Measurements from ENCODE around the gene MRPL1. TPM values are rescaled to one million over a fixed set of nuclear protein-coding genes. Genes with fewer than 3 reads are reported as not detected.
"Not testable (repeated sequence)": the region's sequence is repeated elsewhere in the genome, so short reads cannot be mapped to it uniquely, and the experiment has no call there.

MRPL1 gene
- total and polyA plus RNA-seq, 4 donors: 19.6 to 45.2 (median 26.5) TPM

DNA sequence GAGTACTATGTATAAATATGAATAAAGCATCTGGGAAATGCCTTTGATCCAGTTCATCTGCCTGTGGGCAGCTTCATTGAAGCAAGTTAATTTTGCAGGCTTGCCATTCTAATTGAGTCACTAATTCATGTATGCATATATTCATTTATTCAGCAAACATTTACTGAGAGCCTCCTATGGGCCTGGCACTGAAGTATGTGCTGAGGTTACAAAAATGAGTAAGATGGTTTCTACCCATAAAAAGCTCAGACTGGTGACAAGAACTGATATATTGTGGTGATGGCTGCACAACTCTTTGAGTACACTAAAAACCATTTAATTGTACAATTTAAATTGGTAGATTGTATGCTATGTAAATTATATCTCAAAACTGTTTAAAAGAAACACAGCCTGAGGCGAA lies 1.1 kb upstream of the MRPL1 start:
- intact Hi-C loops (cut with DNase I): no loop called here
- ATAC-seq (ENCODE audit: low FRiP score) (no peak), DNase-seq (no peak)
- no peak overlapping the region for H3K27ac ChIP-seq (ENCODE audit: low read depth in 1 of 2, low read length in 2 of 2)
- H3K36me3 ChIP-seq (ENCODE audit: control insufficient read depth in 1 of 2, insufficient read depth in 2 of 2, low read length in 1 of 2): no peaks in the 10 kb centered on the region
- WGBS, 2 donors: 84 to 85% methylated on average over 1 of the region's 1 CpG
- peaks cover 0 to 2% of the 10 kb centered on the region in 2 donors for H3K4me1 ChIP-seq (ENCODE audit: control insufficient read depth in 1 of 2, insufficient read depth in 2 of 2, low read length in 2 of 2)
- H3K27me3 ChIP-seq (ENCODE audit: control insufficient read depth in 1 of 2, insufficient read depth in 2 of 2, low read length in 1 of 2): no peaks in the 10 kb centered on the region
- no peaks in the 10 kb centered on the region for H3K9me3 ChIP-seq (ENCODE audit: control insufficient read depth, low read length)
- peak overlapping the region in 1 of 2 donors; percentile 84 for H3K4me3 ChIP-seq (ENCODE audit: low read length in 2 of 2)

DNA sequence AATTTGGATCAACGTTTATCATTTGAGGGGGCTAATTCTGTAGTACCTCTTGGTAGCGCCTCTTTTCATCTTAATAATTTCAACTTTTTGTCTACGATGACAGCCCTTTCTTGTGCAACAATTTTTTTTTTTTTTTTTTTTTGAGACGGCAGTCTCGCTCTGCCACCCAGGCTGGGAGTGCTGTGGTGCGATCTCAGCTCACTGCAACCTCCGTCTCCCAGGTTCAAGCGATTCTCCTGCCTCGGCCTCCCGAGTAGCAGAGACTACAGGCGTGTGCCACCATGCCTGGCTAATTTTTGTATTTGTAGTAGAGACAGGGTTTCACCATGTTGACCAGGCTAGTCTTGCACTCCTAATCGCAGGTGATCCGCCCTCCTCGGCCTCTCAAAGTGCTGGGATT lies 711 bp downstream of the MRPL1 start:
- H3K27ac ChIP-seq (ENCODE audit: low read depth in 1 of 2, low read length in 2 of 2): not testable (repeated sequence)
- 37 to 41% methylated on average over 13 to 14 of the region's 14 CpGs for WGBS, 2 donors

DNA sequence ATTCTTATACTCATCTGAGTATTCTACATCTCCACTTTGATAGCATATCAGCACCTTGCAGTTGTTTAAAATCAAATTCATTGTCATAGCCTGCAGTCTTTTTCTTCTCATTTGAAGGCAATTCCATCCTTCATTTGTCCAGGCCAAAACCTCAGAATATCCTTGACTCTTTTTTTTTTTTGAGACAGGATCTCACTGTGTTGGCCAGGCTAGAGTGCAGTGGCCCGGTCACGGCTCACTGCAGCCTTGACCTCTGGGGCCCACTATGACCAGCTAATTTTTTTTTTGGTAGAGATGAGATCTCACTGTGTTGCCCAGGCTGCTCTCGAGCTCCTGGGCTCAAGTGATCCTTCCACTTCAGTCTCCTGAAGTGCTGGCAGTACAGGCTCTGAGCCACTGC lies 2.6 kb downstream of the MRPL1 start:
- H3K9me3 ChIP-seq (ENCODE audit: control insufficient read depth, low read length): no peaks in the 10 kb centered on the region
- H3K4me1 ChIP-seq (ENCODE audit: control insufficient read depth in 1 of 2, insufficient read depth in 2 of 2, low read length in 2 of 2): peaks cover 0 to 2% of the 10 kb centered on the region in 2 donors
- ATAC-seq (ENCODE audit: low FRiP score) (no peak), DNase-seq (no peak)
- H3K27ac ChIP-seq (ENCODE audit: low read depth in 1 of 2, low read length in 2 of 2): no peak overlapping the region
- H3K36me3 ChIP-seq (ENCODE audit: control insufficient read depth in 1 of 2, insufficient read depth in 2 of 2, low read length in 1 of 2): no peaks in the 10 kb centered on the region
- intact Hi-C loops (cut with DNase I): no loop called here
- WGBS, 2 donors: 90 to 92% methylated on average over 3 of the region's 3 CpGs
- H3K4me3 ChIP-seq (ENCODE audit: low read length in 2 of 2): no peak overlapping the region
- H3K27me3 ChIP-seq (ENCODE audit: control insufficient read depth in 1 of 2, insufficient read depth in 2 of 2, low read length in 1 of 2): no peaks in the 10 kb centered on the region

More for the DNA sequence above, 711 bp downstream of the MRPL1 start:
- not testable (repeated sequence) for DNase-seq; ATAC-seq (ENCODE audit: low FRiP score); H3K27me3 ChIP-seq (ENCODE audit: control insufficient read depth in 1 of 2, insufficient read depth in 2 of 2, low read length in 1 of 2); H3K4me1 ChIP-seq (ENCODE audit: control insufficient read depth in 1 of 2, insufficient read depth in 2 of 2, low read length in 2 of 2); H3K36me3 ChIP-seq (ENCODE audit: control insufficient read depth in 1 of 2, insufficient read depth in 2 of 2, low read length in 1 of 2); H3K9me3 ChIP-seq (ENCODE audit: control insufficient read depth, low read length)
- intact Hi-C loops (cut with DNase I): loop anchor here in 1 of 2 donors (2.0 kb wide), 1 partner anchor 45 kb away; the partner anchor contains the start of gene CNOT6L
- peak overlapping the region; percentile 51 to 76 for H3K4me3 ChIP-seq (ENCODE audit: low read length in 2 of 2)

- ATAC-seq (ENCODE audit: low FRiP score) (no peak), DNase-seq (no peak)
- intact Hi-C loops (cut with DNase I): no loop called here
- H3K36me3 ChIP-seq (ENCODE audit: control insufficient read depth in 1 of 2, insufficient read depth in 2 of 2, low read length in 1 of 2): peaks cover 0 to 3% of the 10 kb centered on the region in 2 donors
- WGBS, 2 donors: 93 to 94% methylated on average over 7 of the region's 7 CpGs
- H3K27me3 ChIP-seq (ENCODE audit: control insufficient read depth in 1 of 2, insufficient read depth in 2 of 2, low read length in 1 of 2): no peaks in the 10 kb centered on the region
- no peak overlapping the region for H3K27ac ChIP-seq (ENCODE audit: low read depth in 1 of 2, low read length in 2 of 2)
- no peaks in the 10 kb centered on the region for H3K4me1 ChIP-seq (ENCODE audit: control insufficient read depth in 1 of 2, insufficient read depth in 2 of 2, low read length in 2 of 2)
- H3K4me3 ChIP-seq (ENCODE audit: low read length in 2 of 2): no peak overlapping the region
- no peaks in the 10 kb centered on the region for H3K9me3 ChIP-seq (ENCODE audit: control insufficient read depth, low read length)
Observed at GRCh38 chr4:77872723-77873445, 10.3 kb downstream of the MRPL1 start.

DNA sequence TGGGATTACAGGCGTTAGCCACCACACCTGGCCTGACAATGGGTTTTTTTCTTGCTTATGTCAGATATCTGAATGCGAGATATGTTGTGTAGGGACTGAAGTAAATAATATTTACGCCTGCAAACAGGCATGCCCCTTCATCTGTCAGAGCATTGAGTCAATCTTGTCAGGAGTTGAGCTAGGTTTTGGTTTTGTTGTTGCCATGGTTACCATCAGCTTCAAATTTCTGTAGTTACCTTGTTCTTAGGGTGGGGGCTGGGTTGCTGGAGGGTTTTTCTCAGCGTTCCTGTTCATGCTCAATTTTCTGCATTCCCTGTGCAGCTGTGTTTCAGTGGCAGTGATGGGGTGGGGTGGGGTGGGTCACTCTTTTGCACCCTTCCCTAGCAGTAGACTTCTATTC lies 14.5 kb downstream of the MRPL1 start:
- WGBS, 2 donors: 95 to 96% methylated on average over 4 of the region's 4 CpGs
- no peak overlapping the region for H3K4me3 ChIP-seq (ENCODE audit: low read length in 2 of 2)
- DNase-seq: no peak
- intact Hi-C loops (cut with DNase I): no loop called here
- ATAC-seq (ENCODE audit: low FRiP score): no peak
- peaks cover 1 to 3% of the 10 kb centered on the region in 2 donors for H3K36me3 ChIP-seq (ENCODE audit: control insufficient read depth in 1 of 2, insufficient read depth in 2 of 2, low read length in 1 of 2)
- no peaks in the 10 kb centered on the region for H3K4me1 ChIP-seq (ENCODE audit: control insufficient read depth in 1 of 2, insufficient read depth in 2 of 2, low read length in 2 of 2)
- H3K27ac ChIP-seq (ENCODE audit: low read depth in 1 of 2, low read length in 2 of 2): no peak overlapping the region
- no peaks in the 10 kb centered on the region for H3K9me3 ChIP-seq (ENCODE audit: control insufficient read depth, low read length)
- no peaks in the 10 kb centered on the region for H3K27me3 ChIP-seq (ENCODE audit: control insufficient read depth in 1 of 2, insufficient read depth in 2 of 2, low read length in 1 of 2)

DNA sequence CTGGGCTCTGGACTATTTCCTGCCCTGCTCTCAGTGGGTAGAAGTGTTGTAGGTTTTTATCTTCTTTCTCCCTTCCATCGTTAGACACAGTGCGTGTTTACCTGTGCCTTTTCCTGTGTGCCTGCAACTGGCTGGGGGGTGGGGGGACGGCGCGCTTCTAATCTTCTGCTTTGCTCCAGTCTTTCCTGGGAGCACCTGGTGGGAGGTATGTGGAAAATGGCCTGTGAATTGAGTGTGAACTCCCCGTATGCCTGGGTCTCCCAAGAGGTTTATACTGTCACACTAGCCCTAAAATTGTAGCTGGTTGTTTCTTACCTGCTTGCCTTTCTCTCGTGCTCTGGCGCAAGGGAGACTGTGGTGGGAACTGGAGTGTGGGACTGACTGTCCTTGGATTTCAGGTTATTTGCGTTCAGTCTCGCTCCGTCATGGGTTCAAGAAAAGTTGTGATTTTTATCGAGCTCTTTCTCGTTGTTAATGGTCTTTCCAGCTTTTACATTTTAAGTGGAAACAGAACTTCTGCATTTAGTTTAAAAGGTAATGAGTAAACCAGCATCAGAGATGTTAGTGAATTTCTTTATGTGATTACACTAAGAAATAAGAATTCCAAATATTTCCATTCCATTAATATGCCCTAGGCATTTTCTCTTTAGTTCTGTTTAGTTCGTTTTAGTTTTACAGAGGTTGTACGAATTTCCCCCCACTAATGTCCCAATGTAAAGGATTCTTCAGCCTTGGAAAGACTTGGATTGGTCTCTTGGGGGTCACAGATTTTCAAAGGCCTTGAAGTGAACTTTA lies 15.3 kb downstream of the MRPL1 start:
- no peak overlapping the region for H3K27ac ChIP-seq (ENCODE audit: low read depth in 1 of 2, low read length in 2 of 2)
- no peak for DNase-seq
- WGBS, 2 donors: 86 to 88% methylated on average over 15 of the region's 15 CpGs
- intact Hi-C loops (cut with DNase I): no loop called here
- no peaks in the 10 kb centered on the region for H3K27me3 ChIP-seq (ENCODE audit: control insufficient read depth in 1 of 2, insufficient read depth in 2 of 2, low read length in 1 of 2)
- peaks cover 1 to 3% of the 10 kb centered on the region in 2 donors for H3K36me3 ChIP-seq (ENCODE audit: control insufficient read depth in 1 of 2, insufficient read depth in 2 of 2, low read length in 1 of 2)
- no peak for ATAC-seq (ENCODE audit: low FRiP score)
- no peak overlapping the region for H3K4me3 ChIP-seq (ENCODE audit: low read length in 2 of 2)
- no peaks in the 10 kb centered on the region for H3K9me3 ChIP-seq (ENCODE audit: control insufficient read depth, low read length)
- H3K4me1 ChIP-seq (ENCODE audit: control insufficient read depth in 1 of 2, insufficient read depth in 2 of 2, low read length in 2 of 2): no peaks in the 10 kb centered on the region

DNA sequence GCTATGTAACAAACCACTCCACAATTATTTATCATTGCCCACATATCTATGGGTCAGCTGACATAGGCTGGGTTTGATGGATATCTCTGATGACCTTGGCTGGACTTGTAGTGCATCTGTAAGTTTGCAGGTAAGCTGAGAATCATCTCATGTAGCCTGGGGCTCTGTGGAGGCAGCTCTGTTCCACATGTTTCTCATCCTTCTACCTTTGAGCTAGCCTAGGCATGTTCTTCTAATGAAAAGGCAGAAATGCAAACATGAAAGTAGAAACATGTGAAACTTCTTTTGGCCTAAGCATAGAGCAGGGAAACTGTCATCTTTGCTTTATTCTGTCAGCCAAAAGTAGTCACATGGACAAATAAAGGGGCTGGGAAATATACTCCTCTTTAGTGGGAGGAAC lies 18.2 kb downstream of the MRPL1 start:
- DNase-seq (no peak), ATAC-seq (ENCODE audit: low FRiP score) (no peak)
- peaks cover 0 to 2% of the 10 kb centered on the region in 2 donors for H3K4me1 ChIP-seq (ENCODE audit: control insufficient read depth in 1 of 2, insufficient read depth in 2 of 2, low read length in 2 of 2)
- H3K27me3 ChIP-seq (ENCODE audit: control insufficient read depth in 1 of 2, insufficient read depth in 2 of 2, low read length in 1 of 2): no peaks in the 10 kb centered on the region
- H3K36me3 ChIP-seq (ENCODE audit: control insufficient read depth in 1 of 2, insufficient read depth in 2 of 2, low read length in 1 of 2): peaks cover 1 to 3% of the 10 kb centered on the region in 2 donors
- intact Hi-C loops (cut with DNase I): no loop called here
- no peaks in the 10 kb centered on the region for H3K9me3 ChIP-seq (ENCODE audit: control insufficient read depth, low read length)
- no peak overlapping the region for H3K4me3 ChIP-seq (ENCODE audit: low read length in 2 of 2)
- H3K27ac ChIP-seq (ENCODE audit: low read depth in 1 of 2, low read length in 2 of 2): no peak overlapping the region

DNA sequence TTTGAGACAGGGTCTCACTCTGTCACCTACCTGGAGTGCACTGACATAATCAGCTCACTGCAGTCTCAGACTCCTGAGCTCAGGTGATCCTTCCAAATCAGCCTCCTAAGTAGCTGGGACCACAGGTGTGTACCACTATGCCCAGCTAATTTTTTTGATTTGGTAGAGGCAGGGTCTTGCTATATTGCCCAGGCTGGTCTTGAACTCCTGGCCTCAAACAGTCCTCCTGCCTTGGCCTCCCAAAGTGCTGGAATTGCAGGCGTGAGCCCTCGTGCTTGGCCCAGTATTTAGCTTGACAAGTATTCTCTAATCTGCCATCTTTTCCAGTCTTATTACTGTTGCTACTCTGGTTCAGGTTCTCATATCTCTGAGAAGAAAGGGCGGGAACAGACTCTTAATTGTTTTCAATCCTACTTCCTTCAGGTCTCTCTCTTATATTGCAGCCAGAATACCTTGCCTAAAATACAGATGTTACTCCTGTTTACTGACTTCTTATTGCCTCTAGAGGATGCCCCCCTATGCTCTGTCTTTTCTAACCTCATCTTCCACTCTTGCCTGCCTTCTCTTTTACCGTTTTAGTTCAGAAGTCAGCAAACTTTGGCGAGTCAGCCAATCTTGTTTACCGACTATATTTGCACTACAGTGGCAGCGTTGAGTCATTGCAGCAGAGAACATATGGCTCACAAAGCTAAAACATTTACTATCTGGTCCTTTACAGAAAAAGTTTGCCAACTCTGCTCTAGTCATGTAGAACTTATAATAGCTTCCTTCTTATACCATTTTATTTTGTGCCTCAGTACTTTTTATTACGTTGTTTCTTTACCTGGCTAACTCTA lies 19.0 kb downstream of the MRPL1 start:
- intact Hi-C loops (cut with DNase I): no loop called here
- no peak for DNase-seq
- no peaks in the 10 kb centered on the region for H3K9me3 ChIP-seq (ENCODE audit: control insufficient read depth, low read length)
- H3K4me1 ChIP-seq (ENCODE audit: control insufficient read depth in 1 of 2, insufficient read depth in 2 of 2, low read length in 2 of 2): peaks cover 0 to 2% of the 10 kb centered on the region in 2 donors
- H3K27ac ChIP-seq (ENCODE audit: low read depth in 1 of 2, low read length in 2 of 2): no peak overlapping the region
- H3K4me3 ChIP-seq (ENCODE audit: low read length in 2 of 2): no peak overlapping the region
- WGBS, 2 donors: 85 to 89% methylated on average over 8 of the region's 8 CpGs
- peaks cover 1 to 2% of the 10 kb centered on the region in 2 donors for H3K36me3 ChIP-seq (ENCODE audit: control insufficient read depth in 1 of 2, insufficient read depth in 2 of 2, low read length in 1 of 2)
- no peaks in the 10 kb centered on the region for H3K27me3 ChIP-seq (ENCODE audit: control insufficient read depth in 1 of 2, insufficient read depth in 2 of 2, low read length in 1 of 2)
- ATAC-seq (ENCODE audit: low FRiP score): no peak
